GM21367 (cell line): ENCODE results near the gene METTL16.

Experiments
- ATAC-seq: cut with Tn5 transposase; IDR thresholded peaks from one replicate; pipeline ENCODE4 v1.9.1; 2021; ENCODE audit not compliant: unreplicated experiment

Gene METTL16

GRCh38 chr17:2397247-2398171 is 114.2 kb downstream of the METTL16 start:
- no peak for ATAC-seq

GRCh38 chr17:2396568-2397246 is 115.0 kb downstream of the METTL16 start:
- no peak for ATAC-seq

- ATAC-seq, result no peak
Observed at GRCh38 chr17:2396192-2396567, 115.5 kb downstream of the METTL16 start.

- ATAC-seq, result no peak
Observed at GRCh38 chr17:2395258-2396181, 116.2 kb downstream of the METTL16 start.

- ATAC-seq, result no peak
Observed at GRCh38 chr17:2394775-2395201, 116.9 kb downstream of the METTL16 start.

GRCh38 chr17:2393954-2394749 is 117.5 kb downstream of the METTL16 start:
- no peak for ATAC-seq

- peak; percentile 11 for ATAC-seq
Observed at GRCh38 chr17:2393174-2393953, 118.3 kb downstream of the METTL16 start.

GRCh38 chr17:2392252-2393173 is 119.2 kb downstream of the METTL16 start:
- peak; percentile 48 for ATAC-seq

- no peak for ATAC-seq
Observed at GRCh38 chr17:2391597-2392251, 120.0 kb downstream of the METTL16 start.

GRCh38 chr17:2390199-2390836 is 121.4 kb downstream of the METTL16 start:
- ATAC-seq, result no peak

GRCh38 chr17:2388683-2389055 is 123.0 kb downstream of the METTL16 start:
- ATAC-seq, result no peak

- no peak for ATAC-seq
Observed at GRCh38 chr17:2388020-2388682, 123.5 kb downstream of the METTL16 start.

GRCh38 chr17:2387086-2388019 is 124.3 kb downstream of the METTL16 start:
- ATAC-seq, result no peak

GRCh38 chr17:2386400-2387085 is 125.1 kb downstream of the METTL16 start:
- no peak for ATAC-seq
